DND-41 (cell line): ENCODE measurements around the gene CLEC19A.

ENCODE experiments used
- ATAC-seq: fragments of 200-7000 bp; cut with Tn5 transposase; 3 replicates; pipeline ENCODE4 v1.9.1; 2021; ENCODE audit warnings: low read depth; ENCODE audit not compliant: insufficient read depth
- DNase-seq: peaks from one replicate; pipeline ENCODE4 v3.0.0-alpha.2; 2020
- H2AFZ ChIP-seq: 2 replicates; pipeline ENCODE4 v1.6.0; 2012; ENCODE audit warnings: low read depth, low read length
- H3K27ac ChIP-seq: 2 replicates; pipeline ENCODE4 v1.5.1; 2012; ENCODE audit warnings: low read length, inconsistent platforms
- H3K27me3 ChIP-seq: fragments of 200-600 bp; sonication (generic); 2 replicates; pipeline ENCODE4 v1.6.0; 2012; ENCODE audit warnings: low read length, mild to moderate bottlenecking, inconsistent platforms; ENCODE audit not compliant: insufficient read depth, poor library complexity
- H3K36me3 ChIP-seq: 2 replicates; pipeline ENCODE4 v1.5.1; 2012; ENCODE audit warnings: low read length, inconsistent platforms; ENCODE audit not compliant: insufficient read depth
- H3K4me1 ChIP-seq: 2 replicates; pipeline ENCODE4 v1.5.1; 2012; ENCODE audit warnings: mild to moderate bottlenecking, low read length; ENCODE audit not compliant: insufficient read depth
- H3K4me2 ChIP-seq: 2 replicates; pipeline ENCODE4 v1.6.0; 2012; ENCODE audit warnings: mild to moderate bottlenecking, moderate library complexity, low read length, inconsistent platforms; ENCODE audit not compliant: insufficient read depth
- H3K4me3 ChIP-seq, 2 experiments: fragments of 200-600 bp in 1 of 2; shearing (Covaris generic) in 1 of 2; 2 replicates each; pipeline ENCODE4 v1.5.1; 2012 to 2016; ENCODE audit warnings: inconsistent platforms in 2 of 2, low read length in 2 of 2, mild to moderate bottlenecking in 2 of 2, low read depth in 1 of 2, moderate library complexity in 1 of 2
- H3K79me2 ChIP-seq: 2 replicates; pipeline ENCODE4 v1.6.0; 2012; ENCODE audit warnings: low read length, inconsistent platforms; ENCODE audit not compliant: insufficient read depth
- H3K9ac ChIP-seq: 2 replicates; pipeline ENCODE4 v1.6.0; 2012; ENCODE audit warnings: low read depth, mild to moderate bottlenecking, inconsistent platforms, low read length, moderate library complexity
- H3K9me3 ChIP-seq: 2 replicates; pipeline ENCODE4 v1.5.1; 2012; ENCODE audit warnings: low read length, moderate library complexity, mild to moderate bottlenecking, inconsistent platforms; ENCODE audit not compliant: insufficient read depth, severe bottlenecking
- H4K20me1 ChIP-seq: 2 replicates; pipeline ENCODE4 v1.6.0; 2012; ENCODE audit warnings: low read length; ENCODE audit not compliant: insufficient read depth
- CTCF ChIP-seq: IDR thresholded peaks from 2 replicates; pipeline ENCODE4 v1.5.1; 2012; ENCODE audit warnings: borderline replicate concordance, low read length, moderate library complexity, mild to moderate bottlenecking; ENCODE audit not compliant: poor library complexity, severe bottlenecking; ENCODE audit errors: extremely low read depth
- EZH2 ChIP-seq: IDR thresholded peaks from 3 replicates; pipeline ENCODE4 v1.6.1; 2012; ENCODE audit warnings: borderline replicate concordance, low read depth, mild to moderate bottlenecking, moderate library complexity, low read length, inconsistent platforms; ENCODE audit not compliant: severe bottlenecking

CLEC19A gene

DNA sequence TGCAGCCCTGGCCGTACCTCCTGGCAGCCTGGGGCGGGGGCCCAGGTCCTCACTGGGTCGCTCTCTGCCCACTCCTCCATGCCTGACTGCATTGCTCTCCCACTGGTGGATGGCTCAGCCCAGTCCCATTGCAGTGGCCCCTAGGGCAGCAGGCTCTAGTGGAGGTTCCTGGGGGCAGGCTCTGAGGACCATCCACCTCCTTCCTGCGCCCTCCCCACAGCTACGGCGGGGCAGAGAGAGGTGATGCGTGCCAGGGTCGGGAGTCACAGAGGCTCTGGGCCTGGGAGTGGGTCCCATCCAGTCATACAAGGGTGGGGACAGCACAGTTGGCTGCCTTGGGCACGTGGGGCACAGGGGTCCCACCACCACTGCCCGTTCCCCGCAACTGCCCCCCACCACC, 44.0 kb upstream of the CLEC19A start:
- Histone ChIP-seq H3K4me2 (no peak overlapping the region), H2AFZ (no peak overlapping the region), H3K9me3 (peaks cover 17% of the 10 kb centered on the region), H3K36me3 (no peaks in the 10 kb centered on the region), H3K79me2 (no peaks in the 10 kb centered on the region), H3K4me1 (no peaks in the 10 kb centered on the region), H3K4me3 (no peak overlapping the region), H3K9ac (no peak overlapping the region), H3K27ac (no peak overlapping the region), H4K20me1 (no peaks in the 10 kb centered on the region), H3K27me3 (no peaks in the 10 kb centered on the region)
- no peak for TF ChIP-seq CTCF
- TF ChIP-seq EZH2: no peak
- no peak for ATAC-seq
- no peak for DNase-seq

DNA sequence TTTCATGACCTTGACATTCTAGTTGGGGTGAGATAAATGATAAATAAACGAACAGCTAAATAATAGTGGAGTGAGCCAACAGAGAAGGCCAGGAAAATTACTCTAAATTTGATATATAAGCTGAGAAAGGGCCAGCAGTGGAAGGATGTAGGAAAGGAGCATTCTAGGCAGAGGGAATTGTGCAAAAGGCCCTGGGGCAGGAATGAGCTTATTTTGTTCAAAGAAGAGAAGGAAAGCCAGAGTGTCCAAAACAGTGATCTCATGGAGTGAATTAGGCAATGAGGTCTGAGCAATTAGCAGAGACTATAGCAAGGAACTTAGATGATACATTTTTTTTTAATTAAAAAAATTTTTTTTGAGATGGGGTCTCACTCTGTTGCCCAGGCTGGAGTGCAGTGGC, 43.3 kb upstream of the CLEC19A start:
- no peak overlapping the region for H3K9ac ChIP-seq
- no peaks in the 10 kb centered on the region for H3K27me3 ChIP-seq
- H3K9me3 ChIP-seq: peaks cover 17% of the 10 kb centered on the region
- no peaks in the 10 kb centered on the region for H3K36me3 ChIP-seq
- H3K27ac ChIP-seq: no peak overlapping the region
- H3K4me3 ChIP-seq: no peak overlapping the region
- no peak for TF ChIP-seq CTCF
- no peak for TF ChIP-seq EZH2
- ATAC-seq (no peak), DNase-seq (no peak)
- no peaks in the 10 kb centered on the region for H4K20me1 ChIP-seq
- H2AFZ ChIP-seq: no peak overlapping the region
- no peaks in the 10 kb centered on the region for H3K4me1 ChIP-seq
- H3K79me2 ChIP-seq: no peaks in the 10 kb centered on the region
- no peak overlapping the region for H3K4me2 ChIP-seq

GRCh38 chr16:19242987-19243575, 42.5 kb upstream of the CLEC19A start:
- DNase-seq (no peak), ATAC-seq (no peak)
- Histone ChIP-seq H3K27ac (no peak overlapping the region), H3K36me3 (no peaks in the 10 kb centered on the region), H2AFZ (no peak overlapping the region), H3K9ac (no peak overlapping the region), H4K20me1 (no peaks in the 10 kb centered on the region), H3K9me3 (peaks cover 17% of the 10 kb centered on the region), H3K4me1 (no peaks in the 10 kb centered on the region), H3K4me2 (no peak overlapping the region), H3K27me3 (no peaks in the 10 kb centered on the region), H3K79me2 (no peaks in the 10 kb centered on the region), H3K4me3 (no peak overlapping the region)
- TF ChIP-seq CTCF (no peak), EZH2 (no peak)

DNA sequence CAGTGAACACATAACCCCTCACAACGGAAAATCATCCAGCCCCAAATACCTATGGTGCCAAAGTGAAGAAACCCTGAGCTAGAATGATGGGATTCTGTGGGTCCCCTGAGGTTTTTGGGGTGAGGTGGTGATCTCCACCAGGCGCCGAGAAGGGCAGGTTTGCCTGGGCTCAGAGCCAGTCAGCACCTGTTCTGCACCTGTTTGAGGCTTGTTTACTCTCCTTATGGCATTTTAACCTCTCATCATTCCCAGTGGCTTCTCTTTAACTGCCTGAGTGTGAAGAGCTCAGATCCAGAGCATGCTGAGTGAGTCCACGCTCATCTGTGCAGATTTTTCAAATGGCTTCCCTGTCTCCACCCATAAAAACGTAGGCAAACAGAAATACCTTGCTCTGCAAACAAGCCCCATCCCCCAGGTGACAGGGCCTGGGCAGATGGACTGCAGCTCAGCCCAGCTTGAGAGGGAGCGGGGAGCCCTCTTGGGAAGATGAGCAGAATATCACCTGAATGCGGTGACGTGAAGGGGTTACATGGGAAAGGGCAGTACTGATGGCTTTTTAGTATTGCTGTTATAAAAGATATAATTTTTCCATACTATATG, 40.1 kb upstream of the CLEC19A start:
- Histone ChIP-seq H3K79me2 (no peaks in the 10 kb centered on the region), H3K4me1 (no peaks in the 10 kb centered on the region), H3K4me3 (no peak overlapping the region), H3K36me3 (no peaks in the 10 kb centered on the region), H3K9ac (no peak overlapping the region), H3K4me2 (no peak overlapping the region), H2AFZ (no peak overlapping the region), H3K27me3 (no peaks in the 10 kb centered on the region), H3K9me3 (peaks cover 6% of the 10 kb centered on the region), H3K27ac (no peak overlapping the region), H4K20me1 (no peaks in the 10 kb centered on the region)
- no peak for ATAC-seq
- TF ChIP-seq EZH2: no peak
- TF ChIP-seq CTCF: no peak
- DNase-seq: no peak
